ENCODE measurements around the gene MAPK6. TPM values are rescaled to one million over a fixed set of nuclear protein-coding genes. Genes with fewer than 3 reads are reported as not detected.
"Not testable (repeated sequence)": the region's sequence is repeated elsewhere in the genome, so short reads cannot be mapped to it uniquely, and the experiment has no call there.

MAPK6 gene
- total RNA-seq, 4 donors from 2014 or later = 50.0 to 87.1 (median 69.2) TPM

DNA sequence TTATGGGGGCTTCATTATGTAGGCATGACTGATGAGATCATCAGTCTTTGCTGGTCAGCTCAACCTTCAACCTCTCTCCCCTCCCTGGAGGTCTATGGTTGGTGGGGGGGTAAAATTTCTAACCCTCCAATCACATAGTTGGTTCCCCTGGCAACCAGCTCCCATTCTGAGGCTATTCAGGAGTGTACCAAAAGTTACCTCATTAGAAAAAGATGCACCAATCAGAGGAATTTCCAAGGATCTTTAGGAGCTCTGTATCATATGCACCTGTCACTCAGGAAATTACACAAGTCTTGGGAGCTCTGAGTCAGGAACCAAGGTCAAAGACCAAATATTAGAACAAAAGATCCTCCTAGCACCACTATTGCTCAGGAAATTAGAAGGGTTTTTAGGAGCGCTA, 26.1 kb upstream of the MAPK6 start:
- no peaks in the 10 kb centered on the region for H3K27me3 ChIP-seq
- no peaks in the 10 kb centered on the region for H3K9me3 ChIP-seq
- no peak overlapping the region for H3K4me3 ChIP-seq
- H3K36me3 ChIP-seq = no peaks in the 10 kb centered on the region
- 87% methylated on average over 1 of the region's 1 CpG for WGBS
- no peak overlapping the region for H3K27ac ChIP-seq
- H3K4me1 ChIP-seq = peaks cover 12% of the 10 kb centered on the region
- DNase-seq (ENCODE audit: low spot score in 2 of 2) = no peak
- TF ChIP-seq POLR2A (IDR thresholded peaks at IDR 0.05) = no peak
- TF ChIP-seq, protein P1, sequence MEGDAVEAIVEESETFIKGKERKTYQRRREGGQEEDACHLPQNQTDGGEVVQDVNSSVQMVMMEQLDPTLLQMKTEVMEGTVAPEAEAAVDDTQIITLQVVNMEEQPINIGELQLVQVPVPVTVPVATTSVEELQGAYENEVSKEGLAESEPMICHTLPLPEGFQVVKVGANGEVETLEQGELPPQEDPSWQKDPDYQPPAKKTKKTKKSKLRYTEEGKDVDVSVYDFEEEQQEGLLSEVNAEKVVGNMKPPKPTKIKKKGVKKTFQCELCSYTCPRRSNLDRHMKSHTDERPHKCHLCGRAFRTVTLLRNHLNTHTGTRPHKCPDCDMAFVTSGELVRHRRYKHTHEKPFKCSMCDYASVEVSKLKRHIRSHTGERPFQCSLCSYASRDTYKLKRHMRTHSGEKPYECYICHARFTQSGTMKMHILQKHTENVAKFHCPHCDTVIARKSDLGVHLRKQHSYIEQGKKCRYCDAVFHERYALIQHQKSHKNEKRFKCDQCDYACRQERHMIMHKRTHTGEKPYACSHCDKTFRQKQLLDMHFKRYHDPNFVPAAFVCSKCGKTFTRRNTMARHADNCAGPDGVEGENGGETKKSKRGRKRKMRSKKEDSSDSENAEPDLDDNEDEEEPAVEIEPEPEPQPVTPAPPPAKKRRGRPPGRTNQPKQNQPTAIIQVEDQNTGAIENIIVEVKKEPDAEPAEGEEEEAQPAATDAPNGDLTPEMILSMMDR (IDR thresholded peaks at IDR 0.05) = no peak
- TF ChIP-seq POLR2AphosphoS5 (IDR thresholded peaks at IDR 0.05) = no peak
- no peak for TF ChIP-seq EP300 (IDR thresholded peaks at IDR 0.05)

DNA sequence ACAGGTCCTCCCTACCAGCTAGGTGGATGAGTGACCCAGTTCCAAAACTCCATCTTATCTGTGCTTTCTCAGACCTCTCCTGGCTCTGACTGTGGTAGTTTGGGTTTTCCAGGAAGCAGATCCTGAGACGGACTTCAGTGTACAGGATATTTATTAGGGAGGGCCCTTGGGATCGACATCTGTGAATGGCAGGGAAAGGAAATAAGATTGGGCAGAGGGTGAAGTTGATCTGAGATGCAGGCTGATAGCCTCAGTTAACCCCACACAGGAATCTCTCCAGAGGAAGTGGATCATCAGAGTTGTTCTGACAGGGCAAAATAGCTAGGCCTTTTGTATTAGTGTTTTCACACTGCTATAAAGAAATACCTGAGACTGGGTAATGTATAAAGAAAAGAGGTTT, 16.7 kb upstream of the MAPK6 start:
- TF ChIP-seq, protein P1 (IDR thresholded peaks at IDR 0.05) = no peak
- TF ChIP-seq EP300 (IDR thresholded peaks at IDR 0.05) (no peak), POLR2A (IDR thresholded peaks at IDR 0.05) (no peak), POLR2AphosphoS5 (IDR thresholded peaks at IDR 0.05) (no peak)
- no peaks in the 10 kb centered on the region for H3K36me3 ChIP-seq
- peaks cover 13% of the 10 kb centered on the region for H3K4me1 ChIP-seq
- no peak for DNase-seq (ENCODE audit: low spot score in 2 of 2)
- H3K27ac ChIP-seq = no peak overlapping the region
- WGBS = 81% methylated on average over 2 of the region's 2 CpGs
- H3K27me3 ChIP-seq = no peaks in the 10 kb centered on the region
- H3K4me3 ChIP-seq = no peak overlapping the region
- no peaks in the 10 kb centered on the region for H3K9me3 ChIP-seq

DNA sequence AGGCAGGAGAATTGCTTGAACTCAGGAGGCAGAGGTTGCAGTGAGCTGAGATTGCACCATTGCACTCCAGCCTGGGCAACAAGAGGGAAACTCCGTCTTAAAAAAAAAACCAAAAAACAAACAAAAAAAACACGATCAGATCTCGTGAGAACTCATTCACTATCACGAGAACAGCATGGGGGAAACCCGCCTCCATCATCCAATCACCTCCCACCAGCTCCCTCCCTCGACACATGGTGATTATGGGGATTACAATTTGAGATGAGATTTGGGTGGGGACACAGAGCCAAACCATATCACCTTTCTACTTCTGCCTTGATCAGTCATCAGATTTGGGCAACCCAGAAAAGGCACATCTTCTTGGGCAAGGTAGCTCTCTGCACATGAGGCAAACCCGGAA, 15.9 kb upstream of the MAPK6 start:
- not testable (repeated sequence) for H3K27ac ChIP-seq; H3K36me3 ChIP-seq; H3K27me3 ChIP-seq; H3K9me3 ChIP-seq; H3K4me3 ChIP-seq; DNase-seq (ENCODE audit: low spot score in 2 of 2)
- 89% methylated on average over 7 of the region's 7 CpGs for WGBS
- H3K4me1 ChIP-seq = peaks cover 13% of the 10 kb centered on the region

DNA sequence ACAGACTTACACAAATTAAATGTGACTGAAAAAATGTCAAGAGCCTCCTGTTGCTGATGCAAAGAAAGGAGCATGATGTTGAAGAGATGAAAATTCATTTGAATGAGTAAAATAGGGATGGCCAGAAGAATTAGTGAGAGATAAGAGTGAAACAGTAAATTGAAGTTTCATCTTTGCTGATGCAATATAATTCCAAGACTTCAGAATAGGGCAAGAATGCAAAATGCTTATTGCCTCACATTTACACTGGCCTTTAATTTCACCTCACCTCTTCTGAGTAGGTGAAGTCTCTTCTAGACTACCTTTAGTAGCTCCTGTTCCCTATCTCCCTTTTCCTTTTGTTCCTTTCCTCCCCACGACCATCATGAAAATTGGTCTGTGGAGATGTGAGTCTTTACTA, 15.3 kb upstream of the MAPK6 start:
- H3K27me3 ChIP-seq = no peaks in the 10 kb centered on the region
- no peak overlapping the region for H3K4me3 ChIP-seq
- 73% methylated on average over 1 of the region's 1 CpG for whole genome bisulfite sequencing
- TF ChIP-seq, protein P1 (IDR thresholded peaks at IDR 0.05) = no peak
- no peak for TF ChIP-seq EP300 (IDR thresholded peaks at IDR 0.05)
- no peak for TF ChIP-seq POLR2A (IDR thresholded peaks at IDR 0.05)
- no peaks in the 10 kb centered on the region for H3K9me3 ChIP-seq
- H3K27ac ChIP-seq = no peak overlapping the region
- peaks cover 13% of the 10 kb centered on the region for H3K4me1 ChIP-seq
- no peak for DNase-seq (ENCODE audit: low spot score in 2 of 2)
- no peaks in the 10 kb centered on the region for H3K36me3 ChIP-seq

DNA sequence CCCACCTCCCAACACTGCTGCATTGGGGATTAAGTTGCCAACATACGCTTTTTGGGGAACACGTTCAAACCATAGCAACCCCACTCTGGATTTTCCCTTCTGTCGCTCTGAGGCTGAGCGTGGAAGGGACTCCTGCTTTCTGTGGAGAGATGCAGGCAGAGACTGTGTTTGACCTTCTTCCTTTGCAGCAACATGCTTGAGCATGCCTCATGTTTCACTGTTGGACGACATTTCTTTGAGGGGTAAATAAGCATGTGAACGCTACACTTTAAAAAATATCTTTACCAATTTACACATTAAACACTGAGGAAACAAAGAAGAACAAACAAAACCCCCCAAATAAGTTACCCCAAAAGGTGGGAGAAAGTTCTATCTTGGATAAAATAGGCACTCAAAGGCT, 14.2 kb upstream of the MAPK6 start:
- peaks cover 16% of the 10 kb centered on the region for H3K4me1 ChIP-seq
- no peak for DNase-seq (ENCODE audit: low spot score in 2 of 2)
- TF ChIP-seq EP300 (IDR thresholded peaks at IDR 0.05) = no peak
- no peak for TF ChIP-seq POLR2A (IDR thresholded peaks at IDR 0.05)
- TF ChIP-seq, protein P1 (IDR thresholded peaks at IDR 0.05) = no peak
- no peak for TF ChIP-seq POLR2AphosphoS5 (IDR thresholded peaks at IDR 0.05)
- no peak overlapping the region for H3K4me3 ChIP-seq
- 72% methylated on average over 6 of the region's 6 CpGs for WGBS
- H3K27me3 ChIP-seq = no peaks in the 10 kb centered on the region
- no peaks in the 10 kb centered on the region for H3K9me3 ChIP-seq
- no peaks in the 10 kb centered on the region for H3K36me3 ChIP-seq
- no peak overlapping the region for H3K27ac ChIP-seq
